NCI-H748 (cell line): ENCODE results near the gene APOF.
"Not testable (repeated sequence)": the region's sequence is repeated elsewhere in the genome, so short reads cannot be mapped to it uniquely, and the experiment has no call there.

Experiments used
- DNase-seq: peaks from one replicate; lab custom pipeline; 2025; ENCODE audit not compliant: unreplicated experiment; lab: John Stamatoyannopoulos, UW

The APOF gene

GRCh38 chr12:56362130-56363059 is at the start of gene APOF:
Gene APOF, minus strand, starts transcription at chr12:56362857. Its CDS starts 112 bp downstream, at chr12:56362745.
- no peak for DNase-seq

GRCh38 chr12:56411781-56412639 is 49.4 kb upstream of the APOF start:
- no peak for DNase-seq

- DNase-seq = no peak
Measured at GRCh38 chr12:56410768-56411167, 48.1 kb upstream of the APOF start.

- DNase-seq = no peak
Measured at GRCh38 chr12:56408799-56409417, 46.3 kb upstream of the APOF start.

- DNase-seq = not testable (repeated sequence)
Measured at GRCh38 chr12:56404227-56404626, 41.6 kb upstream of the APOF start.

GRCh38 chr12:56401612-56402011 is 39.0 kb upstream of the APOF start:
- DNase-seq = not testable (repeated sequence)

- DNase-seq = not testable (repeated sequence)
Measured at GRCh38 chr12:56401125-56401524, 38.5 kb upstream of the APOF start.

- not testable (repeated sequence) for DNase-seq
Measured at GRCh38 chr12:56399466-56399865, 36.8 kb upstream of the APOF start.

- no peak for DNase-seq
Measured at GRCh38 chr12:56398324-56398723, 35.7 kb upstream of the APOF start.

GRCh38 chr12:56392331-56392730 is 29.7 kb upstream of the APOF start:
- DNase-seq = no peak

GRCh38 chr12:56391721-56392120 is 29.1 kb upstream of the APOF start:
- no peak for DNase-seq

- DNase-seq = no peak
Measured at GRCh38 chr12:56389412-56389811, 26.8 kb upstream of the APOF start.

- peak; percentile 5 for DNase-seq
Measured at GRCh38 chr12:56387152-56387736, 24.6 kb upstream of the APOF start.

- DNase-seq = peak; percentile 63
Measured at GRCh38 chr12:56385873-56386272, 23.2 kb upstream of the APOF start.

GRCh38 chr12:56382611-56383010 is 20.0 kb upstream of the APOF start:
- no peak for DNase-seq

- no peak for DNase-seq
Measured at GRCh38 chr12:56377989-56378316, 15.3 kb upstream of the APOF start.

GRCh38 chr12:56377310-56377988 is 14.8 kb upstream of the APOF start:
- DNase-seq = no peak

- DNase-seq = no peak
Measured at GRCh38 chr12:56375598-56376434, 13.2 kb upstream of the APOF start.

- no peak for DNase-seq
Measured at GRCh38 chr12:56374726-56375597, 12.3 kb upstream of the APOF start.
